Hepatocyte (in vitro differentiated cells): Measurements from ENCODE around the gene VGLL2. TPM values are rescaled to one million over a fixed set of nuclear protein-coding genes. Genes with fewer than 3 reads are reported as not detected.

Source experiments
- DNase-seq: peaks from one replicate; pipeline ENCODE4 v3.0.0-alpha.2; 2016; ENCODE audit warnings: low spot score
- H2AFZ ChIP-seq: fragments of 200-600 bp; sonication (generic); 2 replicates; pipeline ENCODE4 v1.6.0; 2016; ENCODE audit warnings: antibody characterized with exemption, mild to moderate bottlenecking
- H3K27ac ChIP-seq: fragments of 200-600 bp; sonication (generic); 2 replicates; pipeline ENCODE4 v1.5.1; 2016; ENCODE audit warnings: mild to moderate bottlenecking
- H3K27me3 ChIP-seq: fragments of 200-600 bp; sonication (generic); 2 replicates; pipeline ENCODE4 v1.6.1; 2016
- H3K36me3 ChIP-seq: fragments of 200-600 bp; sonication (generic); replicated peaks from 2 replicates; pipeline ENCODE4 v1.5.1; 2016; ENCODE audit warnings: low read depth; ENCODE audit not compliant: insufficient read depth
- H3K4me1 ChIP-seq: fragments of 200-600 bp; sonication (generic); 2 replicates; pipeline ENCODE4 v1.5.1; 2016; ENCODE audit warnings: mild to moderate bottlenecking, moderate library complexity; ENCODE audit not compliant: insufficient read depth
- H3K4me2 ChIP-seq: fragments of 200-600 bp; sonication (generic); 2 replicates; pipeline ENCODE4 v1.6.0; 2016
- H3K4me3 ChIP-seq: fragments of 200-600 bp; sonication (generic); 2 replicates; pipeline ENCODE4 v1.5.1; 2016; ENCODE audit warnings: mild to moderate bottlenecking
- H3K79me2 ChIP-seq: fragments of 200-600 bp; sonication (generic); 2 replicates; pipeline ENCODE4 v1.6.0; 2017; ENCODE audit warnings: mild to moderate bottlenecking
- H3K9me2 ChIP-seq: fragments of 200-600 bp; sonication (generic); replicated peaks from 2 replicates; pipeline ENCODE4 v1.6.0; 2017; ENCODE audit warnings: mild to moderate bottlenecking; ENCODE audit not compliant: insufficient read depth
- H3K9me3 ChIP-seq: fragments of 200-600 bp; sonication (generic); 2 replicates; pipeline ENCODE4 v1.5.1; 2016; ENCODE audit warnings: low read depth, mild to moderate bottlenecking
- H4K20me1 ChIP-seq: fragments of 200-600 bp; sonication (generic); 2 replicates; pipeline ENCODE4 v1.6.0; 2016; ENCODE audit warnings: mild to moderate bottlenecking; ENCODE audit not compliant: insufficient read depth, poor library complexity, severe bottlenecking
- CTCF ChIP-seq: fragments of 200-600 bp; sonication (generic); IDR thresholded peaks from 2 replicates; pipeline ENCODE4 v1.5.1; 2016; ENCODE audit warnings: antibody characterized with exemption, mild to moderate bottlenecking; ENCODE audit not compliant: poor library complexity
- EZH2 ChIP-seq: fragments of 200-600 bp; sonication (generic); IDR thresholded peaks from 2 replicates; pipeline ENCODE4 v1.6.1; 2016; ENCODE audit warnings: antibody characterized with exemption, mild to moderate bottlenecking, borderline replicate concordance
- EZH2phosphoT487 ChIP-seq: fragments of 200-600 bp; sonication (generic); IDR thresholded peaks from one replicate; pipeline ENCODE4 v1.6.1; 2018; ENCODE audit warnings: antibody characterized with exemption, mild to moderate bottlenecking, low read depth, moderate library complexity; ENCODE audit not compliant: unreplicated experiment, severe bottlenecking
- WGBS: methylation state at CpG from one replicate; pipeline ENCODE4 v1.1.6; 2016; ENCODE audit warnings: low lambda C conversion rate; ENCODE audit errors: missing lambda C conversion rate; 5-methylcytosine and 5-hydroxymethylcytosine counted together
- polyA plus RNA-seq: library from polyadenylated mRNA; unstranded; fragments of >200 nt; fragmentation: Nextera tagmentation; extraction: Ambion mirVana; gene quantifications from 2 replicates; pipeline ENCODE4 v1.2.1, GENCODE V29; 2016
- total RNA-seq: library from RNA; depleted of rRNA; stranded (reverse); fragments of >200 nt; gene quantifications from 2 replicates; pipeline ENCODE4 v1.2.3, GENCODE V29; 2014

The VGLL2 gene
- total and polyA plus RNA-seq, 2 experiments from 2014 or later: not detected

- Histone ChIP-seq H2AFZ (no peak overlapping the region), H3K36me3 (no peaks in the 10 kb centered on the region), H3K4me3 (no peak overlapping the region), H3K4me2 (no peak overlapping the region), H3K4me1 (no peaks in the 10 kb centered on the region), H3K9me3 (no peaks in the 10 kb centered on the region), H3K27ac (no peak overlapping the region), H3K9me2 (no peaks in the 10 kb centered on the region), H3K27me3 (peaks cover 33% of the 10 kb centered on the region), H3K79me2 (no peaks in the 10 kb centered on the region), H4K20me1 (no peaks in the 10 kb centered on the region)
- DNase-seq: no peak
- WGBS: 74% methylated on average over 3 of the region's 3 CpGs
- TF ChIP-seq EZH2phosphoT487: no peak
- TF ChIP-seq CTCF: no peak
Observed at GRCh38 chr6:117280922-117281321, 15.6 kb downstream of the VGLL2 start.

GRCh38 chr6:117288083-117288715 lies 22.8 kb downstream of the VGLL2 start:
- TF ChIP-seq CTCF (no peak), EZH2phosphoT487 (no peak), EZH2 (no peak)
- H3K9me3 ChIP-seq: no peaks in the 10 kb centered on the region
- H2AFZ ChIP-seq: no peak overlapping the region
- H3K4me3 ChIP-seq: no peak overlapping the region
- no peak for DNase-seq
- H3K36me3 ChIP-seq: no peaks in the 10 kb centered on the region
- H4K20me1 ChIP-seq: no peaks in the 10 kb centered on the region
- H3K9me2 ChIP-seq: no peaks in the 10 kb centered on the region
- peaks cover 5% of the 10 kb centered on the region for H3K27me3 ChIP-seq
- no peak overlapping the region for H3K27ac ChIP-seq
- no peaks in the 10 kb centered on the region for H3K79me2 ChIP-seq
- WGBS: 73% methylated on average over 3 of the region's 3 CpGs
- H3K4me2 ChIP-seq: no peak overlapping the region
- no peaks in the 10 kb centered on the region for H3K4me1 ChIP-seq

DNA sequence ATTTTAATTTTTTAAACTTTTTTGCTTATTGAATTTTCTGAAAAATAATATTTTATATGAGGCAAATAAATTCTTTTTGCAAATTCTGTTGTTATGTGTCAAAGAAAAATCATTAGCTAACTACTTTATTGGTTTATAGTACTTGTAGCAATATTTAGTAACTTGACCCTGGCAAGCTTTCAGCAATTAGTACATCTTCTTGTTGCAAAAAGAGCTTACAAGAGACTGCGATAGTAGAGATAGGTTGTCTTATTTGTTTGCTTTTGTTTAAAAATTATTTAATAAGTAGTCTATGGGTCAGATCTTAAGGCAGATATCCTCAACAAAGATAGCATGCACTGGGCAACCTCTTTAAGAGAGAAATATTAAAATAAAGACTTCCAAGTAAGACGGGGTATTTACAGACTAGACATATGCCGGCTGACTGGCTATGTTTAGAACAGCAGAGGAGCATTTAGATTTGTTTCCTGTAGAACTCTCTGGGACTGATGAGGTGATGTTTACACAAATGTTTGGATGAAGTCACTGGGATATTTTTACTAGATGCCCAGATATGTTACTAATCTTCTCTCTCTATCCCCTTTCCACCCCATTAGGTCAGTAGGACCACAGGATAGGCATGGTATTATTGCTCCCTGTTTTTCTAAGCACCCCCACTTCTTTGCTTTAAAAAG lies 25.0 kb downstream of the VGLL2 start:
- no peak for TF ChIP-seq CTCF
- WGBS: 51% methylated on average over 3 of the region's 3 CpGs
- Histone ChIP-seq H3K4me2 (no peak overlapping the region), H4K20me1 (no peaks in the 10 kb centered on the region), H3K27ac (no peak overlapping the region), H3K27me3 (no peaks in the 10 kb centered on the region), H3K9me2 (no peaks in the 10 kb centered on the region), H3K79me2 (no peaks in the 10 kb centered on the region), H3K36me3 (no peaks in the 10 kb centered on the region), H2AFZ (no peak overlapping the region), H3K9me3 (no peaks in the 10 kb centered on the region), H3K4me1 (no peaks in the 10 kb centered on the region), H3K4me3 (no peak overlapping the region)
- DNase-seq: no peak
